Eye (tissue), 1 donor: ENCODE results near the gene MCF2L2.

ENCODE experiments used
- DNase-seq: peaks from one replicate; pipeline ENCODE4 v3.0.0-alpha.2; 2015

The MCF2L2 gene

GRCh38 chr3:183226333-183226890, 202.0 kb downstream of the MCF2L2 start:
- no peak for DNase-seq

DNA sequence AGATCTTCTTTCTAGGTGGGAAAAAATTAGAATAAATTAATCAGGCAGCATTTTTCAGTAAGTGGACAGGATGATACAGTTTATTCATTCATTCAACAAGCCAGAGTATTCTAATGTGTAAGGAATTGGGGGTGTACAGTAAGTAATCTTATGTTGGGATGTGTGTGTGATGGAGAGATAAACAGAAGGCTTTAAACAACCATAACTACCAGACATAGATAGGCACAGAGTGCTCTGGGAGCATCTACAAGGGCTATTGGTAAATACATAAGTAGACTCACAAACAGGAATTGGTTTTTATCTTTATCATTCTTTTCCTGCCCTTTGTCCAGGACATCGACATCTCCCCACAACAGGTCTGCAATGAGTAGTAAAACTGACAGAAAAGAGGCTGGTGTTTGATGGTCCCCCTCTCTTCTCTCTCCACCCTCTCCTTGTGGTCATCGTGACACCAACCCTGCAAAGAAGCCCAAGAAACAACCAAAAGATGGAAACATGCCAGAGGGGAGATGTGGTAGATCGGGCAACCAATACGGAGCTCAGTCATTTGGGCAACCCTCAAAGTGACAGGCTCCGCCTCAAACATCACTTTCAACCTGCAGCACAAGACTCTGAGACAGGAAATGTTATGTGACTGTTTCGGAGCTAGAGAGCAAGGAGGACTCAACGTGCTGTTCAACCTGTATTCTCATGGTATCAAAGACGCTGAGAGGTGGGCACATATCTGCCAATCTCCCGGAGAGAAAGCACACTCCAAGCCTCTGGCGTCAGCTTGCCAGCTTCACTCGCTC, 204.0 kb downstream of the MCF2L2 start:
- no peak for DNase-seq

- no peak for DNase-seq
Observed at GRCh38 chr3:183222631-183223235, 205.7 kb downstream of the MCF2L2 start.

- DNase-seq: no peak
Observed at GRCh38 chr3:183220828-183221227, 207.6 kb downstream of the MCF2L2 start.

DNA sequence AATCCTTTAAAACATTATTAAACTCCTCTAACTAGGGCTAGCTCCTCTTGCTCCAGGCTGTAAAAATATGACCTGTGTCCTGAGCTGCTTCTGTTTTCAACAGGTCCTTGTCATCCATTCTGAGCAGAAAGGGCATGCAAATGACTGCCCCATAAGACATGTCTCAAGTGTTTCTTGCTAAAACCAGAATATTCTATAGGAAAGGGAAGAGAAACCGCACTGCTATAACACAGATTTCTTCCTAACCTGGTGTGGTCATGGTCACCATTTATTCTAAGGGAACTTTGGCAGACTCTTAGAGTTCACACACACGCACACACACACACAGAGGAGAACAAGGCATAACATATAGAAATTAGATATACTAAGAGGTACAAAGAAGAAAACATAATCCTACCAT, 209.6 kb downstream of the MCF2L2 start:
- no peak for DNase-seq

GRCh38 chr3:183217548-183218332, 210.7 kb downstream of the MCF2L2 start:
- no peak for DNase-seq

GRCh38 chr3:183215591-183216202, 212.7 kb downstream of the MCF2L2 start:
- DNase-seq: no peak

GRCh38 chr3:183214277-183214612, 214.2 kb downstream of the MCF2L2 start:
- no peak for DNase-seq

- DNase-seq: no peak
Observed at GRCh38 chr3:183213415-183214276, 214.8 kb downstream of the MCF2L2 start.

DNA sequence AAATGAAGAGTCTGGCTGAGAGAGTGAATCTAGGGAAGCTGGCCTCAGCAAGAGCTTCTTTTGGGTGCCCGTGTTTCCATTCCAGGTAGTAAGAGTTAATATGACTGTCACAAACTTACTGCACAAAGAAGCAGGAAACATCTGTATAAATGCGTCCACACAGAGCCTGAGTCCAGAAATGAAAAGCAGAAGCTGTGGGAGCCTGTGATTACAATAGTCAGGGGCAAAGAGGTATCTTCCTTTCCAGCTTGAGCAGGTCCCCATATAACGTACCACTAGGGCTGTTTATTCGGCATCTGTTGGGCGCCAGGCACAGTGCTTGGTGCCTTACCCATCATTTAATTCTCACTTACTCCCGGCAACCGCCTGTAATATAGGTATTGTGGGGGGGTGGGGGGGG, 215.9 kb downstream of the MCF2L2 start:
- no peak for DNase-seq

GRCh38 chr3:183212096-183212495, 216.3 kb downstream of the MCF2L2 start:
- no peak for DNase-seq

- no peak for DNase-seq
Observed at GRCh38 chr3:183211352-183211751, 217.1 kb downstream of the MCF2L2 start.

DNA sequence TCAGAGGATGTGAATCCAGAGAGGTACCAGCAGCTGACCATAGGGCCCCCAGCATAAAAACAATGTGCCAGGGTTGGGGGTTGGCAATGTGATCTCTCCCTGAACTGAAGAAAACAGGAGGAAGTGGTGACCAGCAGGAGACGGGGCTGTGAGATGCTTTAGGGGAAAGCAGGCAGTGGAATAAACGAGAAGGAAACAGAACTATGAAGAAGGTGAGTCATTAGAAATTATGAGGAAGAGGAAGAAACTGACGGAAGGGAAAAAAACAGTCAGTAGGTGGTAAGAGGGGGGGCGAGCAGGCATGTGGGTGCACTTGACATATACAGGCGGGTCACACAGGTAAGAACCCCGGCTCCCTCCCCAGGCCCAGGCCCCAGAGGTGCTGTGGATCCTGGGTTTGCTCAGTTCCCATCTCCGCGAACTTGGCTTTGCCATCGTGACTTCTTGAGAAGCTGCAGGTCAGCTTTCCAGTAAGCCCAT, 217.5 kb downstream of the MCF2L2 start:
- DNase-seq: no peak

DNA sequence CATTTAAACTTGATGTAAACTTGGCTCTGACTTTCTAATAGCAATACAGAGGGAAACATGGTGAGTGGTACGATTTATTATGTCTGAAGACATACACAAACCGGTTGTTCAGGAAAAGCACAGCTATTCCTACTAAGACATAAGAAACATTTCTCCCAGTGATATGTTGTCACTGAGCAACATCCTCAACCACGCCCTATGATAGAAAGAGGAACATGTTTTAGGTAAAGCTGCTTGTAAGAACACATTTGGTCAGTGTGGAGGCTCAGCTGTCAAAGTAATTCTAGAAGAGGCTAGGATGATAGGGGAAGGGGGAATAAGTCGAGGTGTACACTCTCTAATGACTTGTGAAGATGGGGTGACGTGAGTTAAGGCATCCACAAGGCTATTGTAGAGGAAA, 218.1 kb downstream of the MCF2L2 start:
- DNase-seq: no peak

GRCh38 chr3:183208800-183209199, 219.6 kb downstream of the MCF2L2 start:
- DNase-seq: no peak

- no peak for DNase-seq
Observed at GRCh38 chr3:183208260-183208659, 220.2 kb downstream of the MCF2L2 start.

- DNase-seq: no peak
Observed at GRCh38 chr3:183203670-183204069, 224.7 kb downstream of the MCF2L2 start.

GRCh38 chr3:183202004-183202722, 226.3 kb downstream of the MCF2L2 start:
- no peak for DNase-seq

DNA sequence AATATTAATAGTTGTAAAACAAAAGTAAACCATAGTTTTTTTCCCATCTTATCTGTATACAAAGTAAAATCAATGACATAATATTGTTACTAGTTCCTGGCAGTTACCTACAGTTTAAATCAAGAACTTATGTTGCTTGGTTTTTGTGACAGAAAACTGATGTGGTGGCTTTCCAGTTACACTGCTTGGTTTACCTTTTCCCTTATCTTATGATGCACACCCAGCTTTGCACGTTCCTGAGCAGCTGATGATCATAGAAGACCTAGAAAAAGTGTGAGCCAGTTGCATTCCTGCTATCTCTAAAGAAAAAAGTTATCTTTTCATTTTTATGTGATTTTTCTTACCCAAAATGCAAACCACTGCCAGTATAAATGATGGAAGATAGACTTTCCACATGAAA, 229.5 kb downstream of the MCF2L2 start:
- DNase-seq: no peak

- no peak for DNase-seq
Observed at GRCh38 chr3:183197734-183198133, 230.7 kb downstream of the MCF2L2 start.

- DNase-seq: no peak
Observed at GRCh38 chr3:183195266-183195665, 233.2 kb downstream of the MCF2L2 start.
